Measurements from ENCODE around the gene OGT. TPM values are rescaled to one million over a fixed set of nuclear protein-coding genes. Genes with fewer than 3 reads are reported as not detected.
"Not testable (repeated sequence)": the region's sequence is repeated elsewhere in the genome, so short reads cannot be mapped to it uniquely, and the experiment has no call there.

The OGT gene
- total RNA-seq, 4 donors from 2014 or later = 117 to 243 (median 144) TPM

- H3K4me1 ChIP-seq = no peaks in the 10 kb centered on the region
- no peak for DNase-seq
- no peak within 1 kb of the TSS for H3K4me3 ChIP-seq
- TF ChIP-seq CTCF (IDR thresholded peaks at IDR 0.05) (no peak), POLR2A (IDR thresholded peaks at IDR 0.05) (no peak)
- intact Hi-C loops (cut with DNase I; ENCODE audit: low total_unique reads) = no loop called here
- no peaks in the 10 kb centered on the region for H3K36me3 ChIP-seq
- no peaks in the 10 kb centered on the region for H3K9me3 ChIP-seq
- no peak within 1 kb of the TSS for H3K27ac ChIP-seq
- H3K27me3 ChIP-seq = no peaks in the 10 kb centered on the region
Measured at GRCh38 chrX:71578253-71579135, 45.6 kb downstream of the OGT start, which contains the start of gene GCNA. Gene GCNA, plus strand, starts transcription at chrX:71578437. Its CDS starts 2,385 bp downstream, at chrX:71580822.

GRCh38 chrX:71579136-71579989 is 46.5 kb downstream of the OGT start:
- no peak overlapping the region for H3K4me3 ChIP-seq
- intact Hi-C loops (cut with DNase I; ENCODE audit: low total_unique reads) = no loop called here
- no peaks in the 10 kb centered on the region for H3K27me3 ChIP-seq
- no peak for TF ChIP-seq POLR2A (IDR thresholded peaks at IDR 0.05)
- no peaks in the 10 kb centered on the region for H3K9me3 ChIP-seq
- H3K36me3 ChIP-seq = no peaks in the 10 kb centered on the region
- no peak overlapping the region for H3K27ac ChIP-seq
- no peaks in the 10 kb centered on the region for H3K4me1 ChIP-seq
- no peak for DNase-seq

- no peak for DNase-seq
- no peak for TF ChIP-seq POLR2A (IDR thresholded peaks at IDR 0.05)
- no peak for TF ChIP-seq CTCF (IDR thresholded peaks at IDR 0.05)
- H3K4me1 ChIP-seq = no peaks in the 10 kb centered on the region
- intact Hi-C loops (cut with DNase I; ENCODE audit: low total_unique reads) = no loop called here
- no peak overlapping the region for H3K27ac ChIP-seq
- no peak overlapping the region for H3K4me3 ChIP-seq
- H3K27me3 ChIP-seq = no peaks in the 10 kb centered on the region
- no peaks in the 10 kb centered on the region for H3K36me3 ChIP-seq
- H3K9me3 ChIP-seq = no peaks in the 10 kb centered on the region
Measured at GRCh38 chrX:71579990-71580380, 47.1 kb downstream of the OGT start.

- intact Hi-C loops (cut with DNase I; ENCODE audit: low total_unique reads) = no loop called here
- Histone ChIP-seq H3K36me3 (no peaks in the 10 kb centered on the region), H3K9me3 (no peaks in the 10 kb centered on the region), H3K27me3 (no peaks in the 10 kb centered on the region), H3K27ac (no peak overlapping the region), H3K4me1 (no peaks in the 10 kb centered on the region), H3K4me3 (no peak overlapping the region)
- DNase-seq = no peak
- TF ChIP-seq CTCF (IDR thresholded peaks at IDR 0.05) = no peak
- no peak for TF ChIP-seq POLR2A (IDR thresholded peaks at IDR 0.05)
Measured at GRCh38 chrX:71581210-71581609, 48.3 kb downstream of the OGT start.

- no peaks in the 10 kb centered on the region for H3K9me3 ChIP-seq
- H3K4me1 ChIP-seq = no peaks in the 10 kb centered on the region
- no peaks in the 10 kb centered on the region for H3K27me3 ChIP-seq
- TF ChIP-seq POLR2A (IDR thresholded peaks at IDR 0.05) (no peak), CTCF (IDR thresholded peaks at IDR 0.05) (no peak)
- no peak for DNase-seq
- intact Hi-C loops (cut with DNase I; ENCODE audit: low total_unique reads) = no loop called here
- H3K36me3 ChIP-seq = no peaks in the 10 kb centered on the region
- H3K4me3 ChIP-seq = no peak overlapping the region
- H3K27ac ChIP-seq = no peak overlapping the region
Measured at GRCh38 chrX:71586929-71587328, 54.0 kb downstream of the OGT start.

GRCh38 chrX:71593210-71593609 is 60.3 kb downstream of the OGT start:
- H3K27me3 ChIP-seq; H3K36me3 ChIP-seq; H3K9me3 ChIP-seq; H3K4me3 ChIP-seq; DNase-seq; H3K4me1 ChIP-seq; H3K27ac ChIP-seq; intact Hi-C loops (cut with DNase I; ENCODE audit: low total_unique reads): not testable (repeated sequence)
